HG03460 (cell line): ENCODE measurements around the gene CAPN10.

Experiments
- ATAC-seq: cut with Tn5 transposase; IDR thresholded peaks from one replicate; pipeline ENCODE4 v1.9.1; 2021; ENCODE audit not compliant: unreplicated experiment

The CAPN10 gene

GRCh38 chr2:240573516-240574385, 12.8 kb upstream of the CAPN10 start:
- ATAC-seq: no peak

- ATAC-seq: no peak
These were observed 12.0 kb upstream of the CAPN10 start for GRCh38 chr2:240574386-240575100.

- ATAC-seq: no peak
These were observed 11.2 kb upstream of the CAPN10 start for GRCh38 chr2:240575101-240575965.

- ATAC-seq: no peak
These were observed 10.5 kb upstream of the CAPN10 start for GRCh38 chr2:240576036-240576435.

DNA sequence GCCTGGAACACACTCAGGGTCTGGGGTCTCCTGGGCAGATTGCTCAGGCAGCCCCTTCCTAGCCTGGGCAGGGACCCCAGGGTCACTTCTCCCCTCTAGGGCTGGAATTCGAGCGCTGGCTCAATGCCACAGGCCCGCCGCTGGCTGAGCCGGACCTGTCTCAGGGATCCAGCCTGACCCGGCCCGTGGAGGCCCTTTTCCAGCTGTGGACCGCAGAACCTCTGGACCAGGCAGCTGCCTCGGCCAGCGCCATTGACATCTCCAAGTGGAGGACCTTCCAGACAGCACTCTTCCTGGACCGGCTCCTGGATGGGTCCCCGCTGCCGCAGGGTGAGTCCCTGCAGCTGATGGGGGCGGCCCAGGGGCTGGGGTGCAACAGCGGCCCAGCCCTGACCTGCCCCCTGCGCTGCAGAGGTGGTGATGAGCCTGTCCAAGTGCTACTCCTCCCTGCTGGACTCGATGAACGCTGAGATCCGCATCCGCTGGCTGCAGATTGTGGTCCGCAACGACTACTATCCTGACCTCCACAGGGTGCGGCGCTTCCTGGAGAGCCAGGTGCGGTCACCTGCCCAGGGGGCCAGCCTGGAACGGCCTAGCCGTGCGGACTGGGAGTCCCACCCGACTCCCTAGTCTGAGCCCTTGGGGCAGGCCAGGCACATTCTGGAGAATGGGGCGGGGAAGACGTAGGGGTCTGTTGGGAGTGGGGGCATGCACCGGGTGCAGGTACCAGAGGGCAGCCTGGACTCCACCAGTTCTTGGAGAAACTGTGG, 9.9 kb upstream of the CAPN10 start:
- no peak for ATAC-seq

GRCh38 chr2:240577281-240578109, 9.0 kb upstream of the CAPN10 start:
- ATAC-seq: no peak

GRCh38 chr2:240578110-240578450, 8.5 kb upstream of the CAPN10 start:
- ATAC-seq: no peak

GRCh38 chr2:240578488-240578887, 8.0 kb upstream of the CAPN10 start:
- no peak for ATAC-seq

- ATAC-seq: no peak
These were observed 7.3 kb upstream of the CAPN10 start for GRCh38 chr2:240579071-240579762.

GRCh38 chr2:240579771-240580614, 6.5 kb upstream of the CAPN10 start:
- ATAC-seq: no peak

- ATAC-seq: no peak
These were observed 4.7 kb upstream of the CAPN10 start for GRCh38 chr2:240581811-240582210.

- ATAC-seq: no peak
These were observed 3.8 kb upstream of the CAPN10 start for GRCh38 chr2:240582781-240583180.

DNA sequence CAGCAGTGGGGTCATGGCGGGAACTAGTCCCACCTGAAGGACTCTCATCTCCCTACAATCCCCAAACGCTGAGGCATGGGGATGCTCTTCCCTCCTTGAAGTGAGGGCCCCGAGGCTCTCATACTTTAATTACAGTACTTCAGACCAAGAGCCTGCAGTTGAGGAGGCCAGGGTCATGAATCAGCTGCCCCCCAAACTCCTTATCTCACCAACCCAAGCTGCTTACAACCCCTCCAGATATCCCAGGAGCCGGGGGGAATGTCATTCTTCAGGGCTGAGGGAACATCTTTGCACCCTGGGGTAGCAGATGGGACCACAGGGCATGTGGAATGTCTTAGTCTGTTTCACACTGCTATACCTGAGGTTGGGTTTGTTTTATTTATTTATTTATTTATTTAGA, 2.8 kb upstream of the CAPN10 start:
- ATAC-seq: no peak

DNA sequence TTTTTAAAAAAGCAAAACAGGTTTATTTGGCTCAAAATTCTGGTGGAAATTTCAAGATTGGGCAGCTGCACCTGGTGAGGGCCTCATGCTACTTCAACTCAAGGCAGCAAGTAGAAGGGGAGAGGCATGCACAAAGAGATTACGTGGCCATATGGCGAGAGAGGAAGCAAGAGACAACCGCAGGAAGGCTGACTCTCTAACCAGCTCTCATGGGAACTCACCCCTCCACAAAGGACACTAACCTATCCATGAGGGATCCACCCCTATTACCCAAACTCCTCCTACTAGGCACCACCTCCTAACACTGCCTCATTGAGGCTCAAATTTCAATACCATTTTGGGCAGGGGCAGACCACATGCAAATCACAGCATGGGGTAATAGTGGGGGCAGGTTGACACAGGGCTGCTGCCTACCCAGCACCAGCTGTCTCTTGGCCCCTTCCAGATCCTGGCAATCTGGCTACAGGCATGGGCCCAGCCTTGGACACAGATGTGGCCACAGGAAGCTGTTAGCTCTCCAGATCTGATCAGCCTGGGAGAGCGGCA, 2.0 kb upstream of the CAPN10 start:
- peak; percentile 58 for ATAC-seq

GRCh38 chr2:240585101-240585500, 1.4 kb upstream of the CAPN10 start:
- ATAC-seq: peak; percentile 35

DNA sequence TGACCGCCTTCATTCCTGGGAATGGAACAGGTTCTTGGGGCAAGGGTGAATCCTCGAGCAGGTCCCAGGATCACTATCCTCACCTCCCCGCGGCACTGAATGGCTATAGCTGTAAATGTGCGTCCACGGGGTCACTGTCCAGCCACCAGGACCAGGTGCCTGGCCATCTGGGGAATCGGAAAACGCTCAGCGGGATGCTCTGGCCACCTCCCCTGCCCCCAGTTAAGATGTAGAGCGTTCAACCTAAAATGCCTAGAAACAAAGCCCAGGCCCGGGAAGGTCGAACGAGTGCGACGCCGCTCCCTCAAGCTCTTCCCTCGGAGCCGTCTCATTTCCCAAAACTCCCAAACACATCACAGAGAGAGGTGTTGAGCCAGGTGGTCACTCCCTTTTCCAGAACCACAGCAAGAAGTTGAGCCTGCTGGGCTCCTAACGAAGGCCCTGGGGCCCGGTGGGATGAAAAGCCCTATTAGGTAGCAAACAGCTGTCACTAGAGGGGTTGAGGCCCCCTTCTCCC, 795 bp upstream of the CAPN10 start:
- no peak for ATAC-seq

GRCh38 chr2:240586919-240587800, 626 bp downstream of the CAPN10 start:
- ATAC-seq: peak; percentile 4
